ENCODE measurements around the gene FNBP1.

DNA sequence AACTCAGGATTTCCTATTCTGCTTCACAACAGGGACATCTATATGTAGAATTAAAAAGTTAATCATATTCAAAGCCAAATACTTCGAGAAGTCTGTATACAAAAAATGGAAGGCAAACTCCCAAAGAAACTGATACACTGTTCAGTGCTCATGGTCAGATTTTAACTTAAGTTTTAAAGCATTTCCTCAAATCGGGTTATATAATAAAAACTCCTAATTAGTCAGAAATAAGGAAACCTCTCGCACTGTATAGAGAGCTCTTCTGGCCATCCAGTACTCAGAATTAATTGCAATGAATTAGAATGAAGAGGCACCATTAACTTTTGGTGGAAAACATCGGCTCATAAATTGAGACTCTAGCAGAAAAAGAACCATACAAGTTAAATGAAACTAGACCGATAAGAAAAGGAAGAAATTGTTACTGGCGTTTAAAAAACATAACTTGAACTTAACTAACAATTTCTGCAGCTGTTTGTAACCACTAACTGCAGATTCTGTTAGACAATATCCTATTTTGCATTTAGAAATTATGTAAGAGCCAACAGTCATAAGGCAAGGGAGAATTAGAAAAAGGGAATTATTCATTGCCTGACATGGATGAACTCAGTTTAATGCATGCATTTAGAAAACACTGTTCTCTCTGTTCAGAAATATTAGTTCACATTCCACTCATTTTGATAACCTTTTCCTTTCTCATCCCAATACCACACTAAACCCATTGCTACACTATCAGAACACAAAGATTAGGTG, 96.6 kb downstream of the FNBP1 start:
- TF ChIP-seq CTCF (conservative IDR thresholded peaks at IDR 0.05; ENCODE audit: low read depth in 2 of 2): no peak
- no peak for TF ChIP-seq ZNF331 (CRISPR knock-in tag; IDR thresholded peaks at IDR 0.05; ENCODE audit: low read depth)
- TF ChIP-seq EZH2phosphoT487 (IDR thresholded peaks at IDR 0.05; ENCODE audit: unreplicated experiment): no peak
- TF ChIP-seq EZH2 (IDR thresholded peaks at IDR 0.05; ENCODE audit: low read depth, unreplicated experiment): no peak
- no peak for TF ChIP-seq POLR2AphosphoS5 (IDR thresholded peaks at IDR 0.05; ENCODE audit: low read depth)
- TF ChIP-seq, protein P1, sequence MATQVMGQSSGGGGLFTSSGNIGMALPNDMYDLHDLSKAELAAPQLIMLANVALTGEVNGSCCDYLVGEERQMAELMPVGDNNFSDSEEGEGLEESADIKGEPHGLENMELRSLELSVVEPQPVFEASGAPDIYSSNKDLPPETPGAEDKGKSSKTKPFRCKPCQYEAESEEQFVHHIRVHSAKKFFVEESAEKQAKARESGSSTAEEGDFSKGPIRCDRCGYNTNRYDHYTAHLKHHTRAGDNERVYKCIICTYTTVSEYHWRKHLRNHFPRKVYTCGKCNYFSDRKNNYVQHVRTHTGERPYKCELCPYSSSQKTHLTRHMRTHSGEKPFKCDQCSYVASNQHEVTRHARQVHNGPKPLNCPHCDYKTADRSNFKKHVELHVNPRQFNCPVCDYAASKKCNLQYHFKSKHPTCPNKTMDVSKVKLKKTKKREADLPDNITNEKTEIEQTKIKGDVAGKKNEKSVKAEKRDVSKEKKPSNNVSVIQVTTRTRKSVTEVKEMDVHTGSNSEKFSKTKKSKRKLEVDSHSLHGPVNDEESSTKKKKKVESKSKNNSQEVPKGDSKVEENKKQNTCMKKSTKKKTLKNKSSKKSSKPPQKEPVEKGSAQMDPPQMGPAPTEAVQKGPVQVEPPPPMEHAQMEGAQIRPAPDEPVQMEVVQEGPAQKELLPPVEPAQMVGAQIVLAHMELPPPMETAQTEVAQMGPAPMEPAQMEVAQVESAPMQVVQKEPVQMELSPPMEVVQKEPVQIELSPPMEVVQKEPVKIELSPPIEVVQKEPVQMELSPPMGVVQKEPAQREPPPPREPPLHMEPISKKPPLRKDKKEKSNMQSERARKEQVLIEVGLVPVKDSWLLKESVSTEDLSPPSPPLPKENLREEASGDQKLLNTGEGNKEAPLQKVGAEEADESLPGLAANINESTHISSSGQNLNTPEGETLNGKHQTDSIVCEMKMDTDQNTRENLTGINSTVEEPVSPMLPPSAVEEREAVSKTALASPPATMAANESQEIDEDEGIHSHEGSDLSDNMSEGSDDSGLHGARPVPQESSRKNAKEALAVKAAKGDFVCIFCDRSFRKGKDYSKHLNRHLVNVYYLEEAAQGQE (IDR thresholded peaks at IDR 0.05; ENCODE audit: unreplicated experiment): no peak
- TF ChIP-seq CREB1 (CRISPR knock-in tag; IDR thresholded peaks at IDR 0.05; ENCODE audit: low read depth): no peak
- TF ChIP-seq JUNB (IDR thresholded peaks at IDR 0.05; ENCODE audit: unreplicated experiment): no peak
